AG04450 (cell line): ENCODE data around the gene KMT5C. TPM values are rescaled to one million over a fixed set of nuclear protein-coding genes. Genes with fewer than 3 reads are reported as not detected.

ENCODE experiments used
- CTCF ChIA-PET: fragments of 300-600, 350-600 bp; formaldehyde crosslinking; extraction: SDS; loops from one replicate; lab custom pipeline; 2022; ENCODE audit warnings: antibody characterized with exemption, inconsistent platforms; lab: Charles Lee
- POLR2A ChIA-PET: fragments of 350-600 bp; formaldehyde crosslinking; extraction: SDS; loops from one replicate; lab custom pipeline; 2021; ENCODE audit warnings: antibody characterized with exemption, inconsistent platforms; lab: Yijun Ruan, JAX
- DNase-seq: peaks from one replicate; pipeline ENCODE4 v3.0.0-alpha.2; 2011; ENCODE audit warnings: low read depth, low spot score
- H3K27ac ChIP-seq: one replicate; pipeline ENCODE4 v1.5.1; 2012; ENCODE audit warnings: low read depth, low read length, control low read depth
- H3K27me3 ChIP-seq: one replicate; pipeline ENCODE4 v1.6.0; 2012; ENCODE audit warnings: low read length; ENCODE audit not compliant: control insufficient read depth, insufficient read depth
- H3K4me3 ChIP-seq: 2 replicates; pipeline ENCODE4 v1.5.1; 2011; ENCODE audit warnings: mild to moderate bottlenecking, low read depth, low read length, control low read depth
- H3K9me3 ChIP-seq: 2 replicates; pipeline ENCODE4 v1.5.1; 2012; ENCODE audit warnings: low read length; ENCODE audit not compliant: control insufficient read depth, insufficient read depth
- polyA plus RNA-seq: library from polyadenylated mRNA; depleted of rRNA; stranded (reverse); fragments of >200 nt; gene quantifications from 2 replicates; pipeline ENCODE4 v1.2.3, GENCODE V29; 2011
- TF ChIP-seq, protein P1 (sequence below): IDR thresholded peaks from 2 replicates; pipeline ENCODE4 v1.5.1; 2011; ENCODE audit warnings: low read depth, low read length, control low read depth, inconsistent platforms

The KMT5C gene
- polyA plus RNA-seq, 1 experiment = 2.6 TPM

DNA sequence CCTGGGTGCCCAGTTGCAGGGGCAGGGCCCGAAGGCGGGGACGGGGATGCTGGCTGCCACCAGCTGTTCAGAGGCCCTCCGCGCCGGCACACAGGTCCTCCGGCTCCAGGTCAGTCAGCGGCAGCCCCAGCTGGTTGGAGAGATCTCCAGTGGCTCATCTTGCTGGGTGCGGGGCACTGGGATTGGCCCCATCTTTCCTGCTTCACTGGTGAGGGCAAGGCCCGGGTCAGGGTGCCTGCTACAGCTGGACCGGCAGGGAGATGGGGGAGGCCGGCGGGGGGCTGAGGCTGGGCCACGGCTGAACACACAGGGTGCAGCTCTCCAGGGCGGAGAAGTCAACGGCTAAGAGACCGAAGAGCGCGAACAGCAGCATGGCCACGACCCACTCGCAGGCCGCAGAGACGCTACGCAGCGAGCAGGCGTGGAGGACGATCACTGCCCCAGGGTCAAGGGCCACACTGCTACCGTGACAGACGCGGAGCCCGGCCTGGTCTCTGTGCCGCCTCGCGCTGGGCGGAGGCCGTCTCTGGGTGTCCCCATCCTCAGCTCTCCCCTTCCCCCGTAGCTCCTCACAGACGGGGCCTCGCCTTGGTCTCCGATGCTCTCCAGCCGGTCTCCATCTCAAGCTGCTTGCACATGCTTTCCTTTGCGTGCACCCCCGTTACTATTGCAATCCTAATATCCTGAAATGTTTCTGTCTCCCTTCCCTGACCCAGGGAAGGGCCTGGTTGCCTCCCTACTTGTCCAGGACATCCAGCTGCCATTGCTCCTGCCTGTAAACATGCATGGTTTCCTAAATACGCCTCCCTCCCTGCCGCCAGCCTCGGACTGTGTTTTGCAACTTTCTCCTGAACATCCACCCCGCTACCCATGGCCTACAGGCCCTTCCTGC lies 26.8 kb upstream of the KMT5C start:
- ChIA-PET POLR2A (interaction anchor here (0.6 to 2.1 kb wide), 3 partner anchors 9 to 33 kb away, joined by 3 to 7 read pairs (median 3); partner anchors contain the start of gene HSPBP1), CTCF (interaction anchor here (0.7 to 5.0 kb wide), 3 partner anchors 10 to 27 kb away, joined by 3 to 27 read pairs (median 21); partner anchors contain the start of gene KMT5C)
- DNase-seq = no peak
- Histone ChIP-seq H3K27ac (no peak overlapping the region), H3K9me3 (peaks cover 6% of the 10 kb centered on the region), H3K27me3 (no peaks in the 10 kb centered on the region), H3K4me3 (no peak overlapping the region)
- TF ChIP-seq, protein P1, sequence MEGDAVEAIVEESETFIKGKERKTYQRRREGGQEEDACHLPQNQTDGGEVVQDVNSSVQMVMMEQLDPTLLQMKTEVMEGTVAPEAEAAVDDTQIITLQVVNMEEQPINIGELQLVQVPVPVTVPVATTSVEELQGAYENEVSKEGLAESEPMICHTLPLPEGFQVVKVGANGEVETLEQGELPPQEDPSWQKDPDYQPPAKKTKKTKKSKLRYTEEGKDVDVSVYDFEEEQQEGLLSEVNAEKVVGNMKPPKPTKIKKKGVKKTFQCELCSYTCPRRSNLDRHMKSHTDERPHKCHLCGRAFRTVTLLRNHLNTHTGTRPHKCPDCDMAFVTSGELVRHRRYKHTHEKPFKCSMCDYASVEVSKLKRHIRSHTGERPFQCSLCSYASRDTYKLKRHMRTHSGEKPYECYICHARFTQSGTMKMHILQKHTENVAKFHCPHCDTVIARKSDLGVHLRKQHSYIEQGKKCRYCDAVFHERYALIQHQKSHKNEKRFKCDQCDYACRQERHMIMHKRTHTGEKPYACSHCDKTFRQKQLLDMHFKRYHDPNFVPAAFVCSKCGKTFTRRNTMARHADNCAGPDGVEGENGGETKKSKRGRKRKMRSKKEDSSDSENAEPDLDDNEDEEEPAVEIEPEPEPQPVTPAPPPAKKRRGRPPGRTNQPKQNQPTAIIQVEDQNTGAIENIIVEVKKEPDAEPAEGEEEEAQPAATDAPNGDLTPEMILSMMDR = no peak

DNA sequence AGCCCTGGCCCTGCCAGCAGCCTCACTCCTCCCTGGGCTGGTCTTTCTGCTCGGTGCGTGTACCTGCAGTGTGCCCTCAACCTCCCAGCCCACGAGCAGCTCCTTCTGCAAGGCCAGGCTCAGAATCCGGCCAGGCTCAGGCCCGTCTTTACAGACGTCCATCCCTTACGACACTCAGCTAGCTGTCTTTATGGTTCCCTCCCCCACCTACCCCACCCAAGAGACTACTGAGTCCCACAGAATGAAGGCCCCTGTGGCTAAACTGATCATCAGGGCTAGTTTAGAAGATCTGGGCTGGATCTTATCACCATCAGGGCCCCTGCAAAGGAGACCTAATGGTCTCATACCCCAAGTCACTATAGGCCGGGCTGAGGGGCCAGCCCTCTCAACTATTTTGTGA lies 25.3 kb upstream of the KMT5C start:
- no peak for DNase-seq
- Histone ChIP-seq H3K9me3 (peaks cover 6% of the 10 kb centered on the region), H3K27me3 (no peaks in the 10 kb centered on the region), H3K27ac (peak overlapping the region; percentile 11), H3K4me3 (no peak overlapping the region)
- ChIA-PET POLR2A (interaction anchor here (0.8 kb wide), 1 partner anchor 17 kb away, joined by 3 read pairs; no protein-coding TSS in a partner anchor), CTCF (interaction anchor here (5.0 kb wide), 1 partner anchor 12 kb away, joined by 27 read pairs; no protein-coding TSS in a partner anchor)
- TF ChIP-seq, protein P1 = no peak

- ChIA-PET CTCF (no interaction called here), POLR2A (no interaction called here)
- TF ChIP-seq, protein P1 = no peak
Observed at GRCh38 chr19:55315956-55316525, 23.6 kb upstream of the KMT5C start.

GRCh38 chr19:55316646-55317045 lies 23.0 kb upstream of the KMT5C start:
- TF ChIP-seq, protein P1 = no peak
- Histone ChIP-seq H3K4me3 (no peak overlapping the region), H3K9me3 (peaks cover 6% of the 10 kb centered on the region), H3K27me3 (peaks cover 7% of the 10 kb centered on the region), H3K27ac (no peak overlapping the region)
- ChIA-PET CTCF (interaction anchor here (0.9 kb wide), 1 partner anchor 14 kb away, joined by 4 read pairs; no protein-coding TSS in a partner anchor), POLR2A (no interaction called here)
- DNase-seq = no peak

More at GRCh38 chr19:55315956-55316525, 23.6 kb upstream of the KMT5C start:
- no peak overlapping the region for H3K27ac ChIP-seq
- peaks cover 2% of the 10 kb centered on the region for H3K27me3 ChIP-seq
- peaks cover 6% of the 10 kb centered on the region for H3K9me3 ChIP-seq
- no peak for DNase-seq
- no peak overlapping the region for H3K4me3 ChIP-seq
